Stomach (tissue), 9 donors: ENCODE results near the gene KRT17. TPM values are rescaled to one million over a fixed set of nuclear protein-coding genes. Genes with fewer than 3 reads are reported as not detected.
"Not testable (repeated sequence)": the region's sequence is repeated elsewhere in the genome, so short reads cannot be mapped to it uniquely, and the experiment has no call there.

Source experiments
- DNase-seq, 2 donors: peaks; one replicate each; pipeline versions ENCODE4 v3.0.0 to v3.0.0-alpha.2; 2013 to 2019
- H3K27ac ChIP-seq, 5 donors: fragments of 200-600 bp in 4 of 5; sonication (generic) in 4 of 5; one replicate each; pipeline ENCODE4 v1.5.1; 2013 to 2019; ENCODE audit warnings: mild to moderate bottlenecking in 1 of 5, moderate library complexity in 1 of 5
- H3K27me3 ChIP-seq, 3 donors: fragments of 200-600 bp; sonication (generic); one replicate each; pipeline ENCODE4 v1.5.1; 2017 to 2019; ENCODE audit warnings: mixed run types in 1 of 3
- H3K36me3 ChIP-seq, 4 donors: fragments of 200-600 bp; sonication (generic); 1 replicate in 3 of 4; 2 replicates in 1 of 4; pipeline ENCODE4 v1.5.1; 2016 to 2019
- H3K4me1 ChIP-seq, 4 donors: fragments of 200-600 bp; sonication (generic); one replicate each; pipeline ENCODE4 v1.5.1; 2016 to 2019
- H3K4me3 ChIP-seq, 4 donors: fragments of 200-600 bp; sonication (generic) in 3 of 4; one replicate each; pipeline ENCODE4 v1.5.1; 2016 to 2019; ENCODE audit warnings: mild to moderate bottlenecking in 1 of 4
- H3K9me3 ChIP-seq, 4 donors: fragments of 200-600 bp; sonication (generic); one replicate each; pipeline ENCODE4 v1.5.1; 2016 to 2019
- CTCF ChIP-seq, 7 experiments: fragments of 450-650 bp in 4 of 7; fragments of 200-600 bp in 3 of 7; sonication (generic) in 3 of 7; IDR thresholded peaks; one replicate each; pipeline ENCODE4 v1.5.1; 2016 to 2019; ENCODE audit warnings: antibody characterized with exemption in 7 of 7, control low read depth in 2 of 7, mild to moderate bottlenecking in 1 of 7
- EP300 ChIP-seq: sonication (generic); formaldehyde crosslinking; IDR thresholded peaks from one replicate; pipeline ENCODE4 v1.6.1; 2017; ENCODE audit warnings: antibody characterized with exemption
- POLR2A ChIP-seq, 4 donors: fragments of 450-650 bp; IDR thresholded peaks; one replicate each; pipeline ENCODE4 v1.6.1; 2016; ENCODE audit warnings: antibody characterized with exemption in 4 of 4, control low read depth in 2 of 4, mild to moderate bottlenecking in 1 of 4, moderate library complexity in 1 of 4
- POLR2AphosphoS5 ChIP-seq, 3 donors: sonication (generic); formaldehyde crosslinking; IDR thresholded peaks; one replicate each; pipeline ENCODE4 v1.6.1; 2016; ENCODE audit warnings: antibody characterized with exemption in 3 of 3
- WGBS, 5 donors: extraction: QIAGEN DNeasy Blood & Tissue Kit in 3 of 5; methylation state at CpG; one replicate each; pipeline versions ENCODE4 v1.1.5 to v1.1.7; 2013 to 2018; 5-methylcytosine and 5-hydroxymethylcytosine counted together
- intact Hi-C: fragments of 100-400 bp; cut with DNase I; formaldehyde crosslinking; loops from one replicate; pipeline ENCODE4 v1.15.1; 2023; ENCODE audit warnings: low total_unique reads
- polyA plus RNA-seq, 3 donors: library from polyadenylated mRNA; stranded (reverse); fragments of 200-250 nt; gene quantifications; one replicate each; pipeline ENCODE4 v1.2.3, GENCODE V29; 2013
- total RNA-seq, 5 donors: library from RNA; depleted of rRNA; stranded (reverse); fragments of >200 nt; gene quantifications; one replicate each; pipeline versions ENCODE4 v1.1.0 to v1.2.3, GENCODE V29; 2014 to 2016
- donor health status: healthy with polysubstance abuse.
- donor health status: Bipolar disorder and iron deficiency.
- donor health status: healthy.

KRT17 gene
- total and polyA plus RNA-seq, 8 donors, result 1.6 to 14.2 (median 6.0) TPM; not detected in 1

- no peak overlapping the region for H3K27ac ChIP-seq
- no peak overlapping the region for H3K4me3 ChIP-seq
- no peaks in the 10 kb centered on the region for H3K36me3 ChIP-seq
- H3K27me3 ChIP-seq, result no peaks in the 10 kb centered on the region
- intact Hi-C loops, result no loop called here
- peaks cover 22 to 37% (median 30%) of the 10 kb centered on the region in 4 donors for H3K4me1 ChIP-seq
- 74 to 80% (median 76%) methylated on average over 15 of the region's 15 CpGs for WGBS, 5 donors
- DNase-seq, result no peak
- no peaks in the 10 kb centered on the region for H3K9me3 ChIP-seq
- no peak for TF ChIP-seq EP300
- no peak for TF ChIP-seq POLR2AphosphoS5 (IDR thresholded peaks at IDR 0.05)
- no peak for TF ChIP-seq CTCF (IDR thresholded peaks at IDR 0.05)
- no peak for TF ChIP-seq POLR2A (IDR thresholded peaks at IDR 0.05)
Measured at GRCh38 chr17:41647038-41647813, 22.9 kb upstream of the KRT17 start.

GRCh38 chr17:41642252-41643156, 18.1 kb upstream of the KRT17 start:
- no peak for DNase-seq
- no peaks in the 10 kb centered on the region for H3K27me3 ChIP-seq
- H3K36me3 ChIP-seq, result no peaks in the 10 kb centered on the region
- H3K4me1 ChIP-seq, result peaks cover 0 to 5% (median under 1%) of the 10 kb centered on the region in 4 donors
- H3K9me3 ChIP-seq, result no peaks in the 10 kb centered on the region
- no peak overlapping the region for H3K27ac ChIP-seq
- no peak overlapping the region for H3K4me3 ChIP-seq
- intact Hi-C loops, result no loop called here
- WGBS, 5 donors, result 79 to 84% (median 81%) methylated on average over 13 of the region's 13 CpGs
- TF ChIP-seq POLR2AphosphoS5 (IDR thresholded peaks at IDR 0.05), result no peak
- TF ChIP-seq POLR2A (IDR thresholded peaks at IDR 0.05), result no peak
- no peak for TF ChIP-seq EP300
- TF ChIP-seq CTCF (IDR thresholded peaks at IDR 0.05), result no peak

DNA sequence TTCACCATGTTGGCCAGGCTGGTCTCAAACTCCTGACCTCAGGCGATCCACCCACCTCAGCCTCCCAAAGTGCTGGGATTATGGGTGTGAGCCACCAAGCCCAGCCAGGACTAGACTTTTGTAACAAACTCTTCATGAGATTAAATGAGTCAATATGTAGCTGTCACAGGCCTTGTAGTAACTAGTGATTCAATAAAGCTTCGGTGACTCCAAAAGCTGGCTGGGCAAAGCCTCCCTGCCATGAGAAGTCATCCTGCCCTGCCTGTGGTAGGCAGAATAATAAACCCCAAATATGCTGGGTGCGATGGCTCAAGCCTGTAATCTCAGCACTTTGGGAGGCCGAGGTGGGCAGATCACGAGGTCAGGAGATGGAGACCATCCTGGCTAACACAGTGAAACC, 16.2 kb upstream of the KRT17 start:
- H3K4me3 ChIP-seq, H3K36me3 ChIP-seq, DNase-seq, H3K9me3 ChIP-seq, H3K27ac ChIP-seq, H3K27me3 ChIP-seq, H3K4me1 ChIP-seq, intact Hi-C loops: not testable (repeated sequence)
- 89 to 96% (median 95%) methylated on average over 5 of the region's 5 CpGs for WGBS, 5 donors

- no peaks in the 10 kb centered on the region for H3K9me3 ChIP-seq
- H3K27me3 ChIP-seq, result peaks cover 0 to 7% (median 0%) of the 10 kb centered on the region in 3 donors
- no peaks in the 10 kb centered on the region for H3K36me3 ChIP-seq
- intact Hi-C loops, result loop anchor here (5.0 kb wide), 1 partner anchor 82 kb away; no protein-coding TSS in a partner anchor
- 87 to 98% (median 94%) methylated on average over 6 to 7 of the region's 7 CpGs for WGBS, 5 donors
- H3K4me3 ChIP-seq, result no peak overlapping the region
- DNase-seq, result no peak
- no peak overlapping the region for H3K27ac ChIP-seq
- TF ChIP-seq EP300, result no peak
- H3K4me1 ChIP-seq, result peaks cover 8 to 13% (median 11%) of the 10 kb centered on the region in 4 donors
Measured at GRCh38 chr17:41639492-41640473, 15.4 kb upstream of the KRT17 start.
